Immature natural killer cell (primary cell): Measurements from ENCODE around the gene ITPR1. TPM values are rescaled to one million over a fixed set of nuclear protein-coding genes. Genes with fewer than 3 reads are reported as not detected.

Source experiments
- DNase-seq, 3 donors: peaks; one replicate each; pipeline ENCODE4 v3.0.0; 2022; ENCODE audit warnings: mixed read lengths in 1 of 3
- H3K27ac Mint-ChIP-seq, 6 donors: one replicate each; pipeline ENCODE4 v1.8.0; 2020; ENCODE audit warnings: mixed read lengths in 6 of 6, mild to moderate bottlenecking in 5 of 6, inconsistent platforms in 4 of 6, moderate library complexity in 3 of 6
- H3K27me3 Mint-ChIP-seq, 3 donors: one replicate each; pipeline ENCODE4 v1.8.0; 2020 to 2021; ENCODE audit warnings: low read depth in 3 of 3, mild to moderate bottlenecking in 3 of 3, mixed read lengths in 3 of 3, moderate library complexity in 3 of 3, inconsistent platforms in 1 of 3
- H3K36me3 Mint-ChIP-seq, 3 donors: one replicate each; pipeline ENCODE4 v1.8.0; 2020; ENCODE audit warnings: mixed read lengths in 3 of 3, inconsistent platforms in 2 of 3, mild to moderate bottlenecking in 2 of 3
- H3K4me1 Mint-ChIP-seq, 2 donors: one replicate each; pipeline ENCODE4 v1.8.0; 2020; ENCODE audit warnings: inconsistent platforms in 2 of 2, mild to moderate bottlenecking in 2 of 2, mixed read lengths in 2 of 2, moderate library complexity in 1 of 2
- H3K4me3 Mint-ChIP-seq, 5 donors: one replicate each; pipeline ENCODE4 v1.8.0; 2020; ENCODE audit warnings: mild to moderate bottlenecking in 5 of 5, mixed read lengths in 5 of 5, inconsistent platforms in 3 of 5, moderate library complexity in 3 of 5
- H3K9me3 Mint-ChIP-seq, 6 donors: one replicate each; pipeline ENCODE4 v1.8.0; 2020; ENCODE audit warnings: mild to moderate bottlenecking in 6 of 6, mixed read lengths in 6 of 6, inconsistent platforms in 4 of 6, moderate library complexity in 3 of 6
- polyA plus RNA-seq, 3 donors: library from polyadenylated mRNA; unstranded; fragments of 300-500 nt; fragmentation: Illumina TruSeq; gene quantifications; one replicate each; pipeline ENCODE4 v1.2.3, GENCODE V29; 2021

The ITPR1 gene
- polyA plus RNA-seq, 3 donors from 2014 or later = 3.0 to 14.7 (median 7.6) TPM

DNA sequence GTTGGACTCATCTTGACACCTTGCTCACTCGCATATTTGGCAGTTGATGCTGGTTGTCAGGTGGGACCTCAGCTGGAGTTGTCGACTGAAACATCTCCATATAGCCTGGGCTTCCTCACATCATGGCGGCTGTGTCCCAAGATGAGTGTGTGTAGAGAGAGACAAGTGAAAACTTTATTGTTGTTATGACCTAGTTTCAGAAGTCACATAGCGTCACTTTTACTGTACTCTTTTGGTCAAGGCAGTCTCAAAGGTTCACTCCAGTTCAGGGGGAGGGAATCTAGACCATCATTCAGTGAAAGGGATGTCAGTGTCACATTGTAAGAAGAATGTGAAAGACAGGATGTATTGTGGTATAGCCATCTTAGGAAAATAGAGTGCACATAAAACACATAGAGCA is 214.2 kb downstream of the ITPR1 start:
- H3K9me3 Mint-ChIP-seq = no peaks in the 10 kb centered on the region
- DNase-seq = no peak
- H3K4me3 Mint-ChIP-seq = no peak overlapping the region
- peaks cover 5 to 26% of the 10 kb centered on the region in 2 donors for H3K4me1 Mint-ChIP-seq
- peaks cover 0 to 2% (median 0%) of the 10 kb centered on the region in 3 donors for H3K27me3 Mint-ChIP-seq
- H3K27ac Mint-ChIP-seq = no peak overlapping the region
- peaks cover 29 to 56% (median 48%) of the 10 kb centered on the region in 3 donors for H3K36me3 Mint-ChIP-seq

DNA sequence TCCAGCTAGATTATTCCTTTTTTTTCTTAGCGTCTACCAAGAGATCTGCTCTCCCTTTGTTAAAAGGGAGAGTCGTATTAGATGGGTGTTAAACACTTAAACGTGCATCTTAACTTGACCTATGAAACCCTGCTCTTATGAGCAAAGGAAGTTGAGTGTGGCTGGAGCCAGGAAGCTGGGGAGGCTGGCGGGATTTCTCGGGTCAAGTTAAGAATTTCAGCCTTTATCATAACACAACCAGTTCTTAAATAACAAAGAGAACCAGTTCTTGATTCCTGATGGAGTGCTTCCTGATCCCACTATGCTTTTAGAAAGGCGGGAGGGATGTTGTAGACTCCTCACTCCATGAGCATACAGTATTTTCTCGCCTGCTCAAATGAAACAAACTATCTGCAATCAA is 215.1 kb downstream of the ITPR1 start:
- no peak overlapping the region for H3K27ac Mint-ChIP-seq

DNA sequence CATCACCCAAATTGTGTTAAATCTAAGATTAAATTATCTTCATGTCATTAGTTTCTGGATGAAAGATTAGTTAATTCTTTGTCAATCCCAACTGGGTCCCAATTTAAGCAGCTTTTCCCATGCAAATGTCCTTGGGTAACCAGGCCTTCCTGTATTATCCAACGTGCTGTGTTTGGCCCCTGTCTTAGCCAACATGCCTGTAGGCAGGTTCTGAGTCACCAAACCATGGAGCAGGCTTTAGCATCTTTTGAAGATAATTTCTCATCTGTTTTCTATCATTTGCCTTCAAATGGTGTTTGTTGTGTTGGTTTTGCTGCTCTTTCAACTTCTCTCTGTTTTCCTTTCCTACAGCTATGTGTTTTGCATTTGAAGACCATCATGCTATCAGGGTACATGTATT is 216.2 kb downstream of the ITPR1 start:
- H3K9me3 Mint-ChIP-seq = no peaks in the 10 kb centered on the region
- no peak overlapping the region for H3K4me3 Mint-ChIP-seq
- H3K36me3 Mint-ChIP-seq = peaks cover 30 to 54% (median 49%) of the 10 kb centered on the region in 3 donors
- H3K27ac Mint-ChIP-seq = peak overlapping the region in 1 of 6 donors; percentile 6
- DNase-seq = no peak
- H3K27me3 Mint-ChIP-seq = peaks cover 0 to 2% (median 0%) of the 10 kb centered on the region in 3 donors
- H3K4me1 Mint-ChIP-seq = peaks cover 4 to 23% of the 10 kb centered on the region in 2 donors

More for the DNA sequence above, 215.1 kb downstream of the ITPR1 start:
- Mint-ChIP-seq H3K36me3 (peaks cover 30 to 52% (median 52%) of the 10 kb centered on the region in 3 donors), H3K9me3 (no peaks in the 10 kb centered on the region), H3K27me3 (peaks cover 0 to 2% (median 0%) of the 10 kb centered on the region in 3 donors), H3K4me1 (peaks cover 5 to 26% of the 10 kb centered on the region in 2 donors), H3K4me3 (no peak overlapping the region)
- DNase-seq = no peak

DNA sequence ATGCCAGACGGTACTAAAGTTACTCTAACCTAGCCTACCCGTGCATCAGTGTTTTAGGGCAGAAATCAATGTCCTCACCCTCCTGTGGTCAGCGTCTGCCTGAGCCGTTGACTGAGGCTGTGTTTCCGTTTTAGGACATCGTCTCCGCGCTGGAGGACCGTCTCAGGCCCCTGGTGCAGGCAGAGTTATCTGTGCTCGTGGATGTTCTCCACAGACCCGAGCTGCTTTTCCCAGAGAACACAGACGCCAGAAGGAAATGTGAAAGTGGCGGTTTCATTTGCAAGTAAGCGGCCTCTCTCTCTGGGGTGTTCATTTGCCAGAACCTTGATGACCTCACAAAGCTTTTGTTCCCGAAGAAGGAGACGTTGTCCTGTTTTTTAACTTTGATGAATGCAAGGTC is 217.0 kb downstream of the ITPR1 start:
- H3K4me1 Mint-ChIP-seq = peaks cover 0 to 15% of the 10 kb centered on the region in 2 donors

DNA sequence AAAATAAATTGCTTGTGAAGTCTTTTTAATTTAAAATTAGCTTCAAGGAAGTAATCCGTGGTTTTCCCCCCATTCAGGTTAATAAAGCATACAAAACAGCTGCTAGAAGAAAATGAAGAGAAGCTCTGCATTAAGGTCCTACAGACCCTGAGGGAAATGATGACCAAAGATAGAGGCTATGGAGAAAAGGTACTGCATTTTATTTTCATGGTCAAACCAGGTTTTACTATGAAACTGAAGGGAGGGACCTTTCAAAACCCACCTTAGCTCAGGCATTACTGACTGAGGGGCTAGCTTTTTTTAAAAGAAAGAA is 218.5 kb downstream of the ITPR1 start:
- H3K27me3 Mint-ChIP-seq = peaks cover 0 to 2% (median 0%) of the 10 kb centered on the region in 3 donors
- H3K9me3 Mint-ChIP-seq = no peaks in the 10 kb centered on the region
- peaks cover 28 to 47% (median 36%) of the 10 kb centered on the region in 3 donors for H3K36me3 Mint-ChIP-seq
- H3K27ac Mint-ChIP-seq = peak overlapping the region in 2 of 6 donors; percentile 3 to 63
- no peak overlapping the region for H3K4me3 Mint-ChIP-seq
- peaks cover 0 to 12% of the 10 kb centered on the region in 2 donors for H3K4me1 Mint-ChIP-seq
- DNase-seq = no peak

More for the DNA sequence above, 217.0 kb downstream of the ITPR1 start:
- Mint-ChIP-seq H3K27me3 (peaks cover 0 to 2% (median 0%) of the 10 kb centered on the region in 3 donors), H3K4me3 (no peak overlapping the region), H3K9me3 (no peaks in the 10 kb centered on the region), H3K36me3 (peaks cover 31 to 59% (median 48%) of the 10 kb centered on the region in 3 donors), H3K27ac (peak overlapping the region in 1 of 6 donors; percentile 21)
- no peak for DNase-seq

DNA sequence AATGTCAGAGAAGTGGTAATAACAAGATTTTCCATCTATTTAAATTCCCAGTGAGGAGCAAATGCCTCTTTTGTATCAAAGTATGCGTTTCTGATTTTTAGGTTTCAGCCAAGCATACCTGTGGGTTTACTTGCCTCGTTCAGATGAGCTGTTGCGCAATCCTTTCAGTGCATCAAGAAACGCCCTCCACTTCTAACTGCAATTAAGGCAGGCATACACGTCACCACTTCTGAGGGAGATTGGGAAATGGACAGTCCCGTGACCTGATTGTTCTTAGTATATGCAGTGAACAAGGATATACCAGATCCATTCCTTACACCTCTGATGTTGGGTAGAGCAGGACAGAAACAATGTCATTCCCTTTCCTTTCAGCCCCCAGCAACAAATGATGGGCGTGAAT is 219.0 kb downstream of the ITPR1 start:
- Mint-ChIP-seq H3K27me3 (peaks cover 0 to 1% (median 0%) of the 10 kb centered on the region in 3 donors), H3K4me1 (peaks cover 0 to 12% of the 10 kb centered on the region in 2 donors), H3K36me3 (peaks cover 30 to 44% (median 32%) of the 10 kb centered on the region in 3 donors), H3K9me3 (no peaks in the 10 kb centered on the region), H3K27ac (no peak overlapping the region), H3K4me3 (no peak overlapping the region)
- no peak for DNase-seq

DNA sequence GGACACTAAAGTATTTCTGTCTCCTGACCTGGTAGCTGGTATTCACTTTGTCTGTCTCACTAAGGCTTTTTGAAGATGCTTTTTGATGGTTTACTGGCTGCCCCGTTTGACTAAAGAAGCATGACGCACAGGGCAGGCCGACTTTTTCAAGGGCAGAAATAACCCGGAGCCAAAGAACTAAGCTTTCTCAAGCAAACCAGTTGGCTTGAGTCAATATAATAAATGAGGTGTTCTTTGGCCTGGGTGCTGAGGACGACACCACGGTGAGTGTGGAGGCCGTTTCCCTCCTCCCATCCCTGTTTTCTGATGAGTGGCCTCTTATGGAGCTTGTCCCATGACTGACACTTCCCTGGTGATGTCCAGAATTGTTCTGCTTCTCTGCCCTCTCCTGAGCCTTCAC is 220.9 kb downstream of the ITPR1 start:
- DNase-seq = no peak
- peak overlapping the region in 1 of 6 donors; percentile 40 for H3K27ac Mint-ChIP-seq
- no peaks in the 10 kb centered on the region for H3K27me3 Mint-ChIP-seq
- H3K36me3 Mint-ChIP-seq = peaks cover 19 to 47% (median 34%) of the 10 kb centered on the region in 3 donors
- peaks cover 0 to 6% of the 10 kb centered on the region in 2 donors for H3K4me1 Mint-ChIP-seq
- no peaks in the 10 kb centered on the region for H3K9me3 Mint-ChIP-seq
- H3K4me3 Mint-ChIP-seq = no peak overlapping the region

DNA sequence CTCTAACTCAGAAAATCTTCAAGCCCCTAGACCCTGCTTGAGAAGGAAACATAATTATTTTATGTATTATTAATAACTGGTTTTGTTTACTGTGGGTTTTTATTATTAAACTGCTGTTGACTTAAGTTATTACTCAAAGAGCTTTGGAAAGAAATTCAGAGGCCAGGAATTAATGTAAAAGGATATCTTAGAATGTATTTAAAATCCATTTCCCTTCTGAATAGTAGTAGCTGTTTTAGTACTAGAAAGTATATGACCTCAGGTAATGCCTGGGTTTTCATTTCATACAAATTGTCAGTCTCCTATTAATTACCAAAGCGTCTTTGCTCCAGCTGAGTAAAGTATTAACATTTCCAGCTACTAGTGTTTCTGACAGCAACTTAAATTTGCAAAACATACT is 223.1 kb downstream of the ITPR1 start:
- Mint-ChIP-seq H3K36me3 (peaks cover 17 to 37% (median 33%) of the 10 kb centered on the region in 3 donors), H3K4me1 (peaks cover 6 to 7% of the 10 kb centered on the region in 2 donors), H3K4me3 (no peak overlapping the region)

DNA sequence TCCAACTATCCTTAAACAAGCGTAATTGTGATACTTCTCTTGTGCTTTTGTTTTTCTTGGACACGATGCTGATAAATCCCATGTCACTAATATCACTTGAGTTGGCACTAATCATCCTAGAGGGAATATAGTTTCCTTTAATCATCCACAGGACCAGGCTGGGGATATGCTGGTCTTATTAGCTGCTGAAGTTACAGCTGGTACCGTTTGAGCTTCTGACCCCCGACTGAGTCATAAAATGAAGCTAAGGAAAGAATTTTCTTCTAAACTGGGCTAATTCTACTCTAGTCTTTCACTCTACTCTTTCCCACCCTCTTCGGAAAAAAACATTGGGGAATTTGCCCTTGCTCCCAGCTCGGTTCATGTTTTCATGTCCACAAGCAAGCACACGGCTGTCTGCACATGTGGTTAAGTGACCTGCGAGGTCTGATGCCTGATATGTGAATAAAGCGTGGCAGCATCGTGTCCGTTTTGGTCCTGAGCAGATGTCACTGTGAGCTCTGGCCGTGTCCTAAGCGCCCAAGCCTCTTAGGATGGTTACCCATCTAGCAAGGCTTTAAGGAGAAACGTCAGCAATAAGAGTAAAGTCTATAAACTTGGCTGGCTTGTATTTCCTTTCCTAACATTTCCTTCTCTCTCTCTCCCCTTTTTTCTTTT is 223.7 kb downstream of the ITPR1 start:
- DNase-seq = no peak
- H3K4me3 Mint-ChIP-seq = no peak overlapping the region
- no peak overlapping the region for H3K27ac Mint-ChIP-seq
- peaks cover 8 to 13% of the 10 kb centered on the region in 2 donors for H3K4me1 Mint-ChIP-seq
- peaks cover 14 to 34% (median 30%) of the 10 kb centered on the region in 3 donors for H3K36me3 Mint-ChIP-seq
- peaks cover 0 to 3% (median 0%) of the 10 kb centered on the region in 3 donors for H3K27me3 Mint-ChIP-seq
- H3K9me3 Mint-ChIP-seq = no peaks in the 10 kb centered on the region

More for the DNA sequence above, 223.1 kb downstream of the ITPR1 start:
- Mint-ChIP-seq H3K27me3 (peaks cover 0 to 2% (median 0%) of the 10 kb centered on the region in 3 donors), H3K9me3 (no peaks in the 10 kb centered on the region), H3K27ac (no peak overlapping the region)
- DNase-seq = no peak

DNA sequence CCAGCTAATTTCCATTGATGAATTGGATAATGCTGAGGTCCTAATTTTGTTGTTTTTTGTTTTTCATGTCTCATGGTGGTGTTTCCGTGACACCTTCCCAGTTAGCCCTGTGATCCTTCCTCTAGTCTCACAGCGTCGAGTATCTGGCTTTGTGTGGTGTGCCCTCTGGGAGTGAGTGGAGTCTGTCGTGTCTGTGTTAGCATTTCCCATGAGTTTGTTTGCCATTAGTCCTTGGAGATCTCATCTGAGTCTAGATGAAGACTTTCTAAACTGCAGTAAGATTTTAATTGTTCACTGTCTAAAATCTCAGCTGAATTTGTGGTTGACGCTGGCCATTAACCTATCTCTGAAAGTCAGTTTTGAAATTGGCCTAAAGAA is 224.2 kb downstream of the ITPR1 start:
- DNase-seq = no peak
- no peak overlapping the region for H3K27ac Mint-ChIP-seq
- peaks cover 0 to 3% (median 0%) of the 10 kb centered on the region in 3 donors for H3K27me3 Mint-ChIP-seq
- H3K9me3 Mint-ChIP-seq = no peaks in the 10 kb centered on the region
- no peak overlapping the region for H3K4me3 Mint-ChIP-seq
- peaks cover 14 to 31% (median 27%) of the 10 kb centered on the region in 3 donors for H3K36me3 Mint-ChIP-seq
- peaks cover 13 to 17% of the 10 kb centered on the region in 2 donors for H3K4me1 Mint-ChIP-seq

DNA sequence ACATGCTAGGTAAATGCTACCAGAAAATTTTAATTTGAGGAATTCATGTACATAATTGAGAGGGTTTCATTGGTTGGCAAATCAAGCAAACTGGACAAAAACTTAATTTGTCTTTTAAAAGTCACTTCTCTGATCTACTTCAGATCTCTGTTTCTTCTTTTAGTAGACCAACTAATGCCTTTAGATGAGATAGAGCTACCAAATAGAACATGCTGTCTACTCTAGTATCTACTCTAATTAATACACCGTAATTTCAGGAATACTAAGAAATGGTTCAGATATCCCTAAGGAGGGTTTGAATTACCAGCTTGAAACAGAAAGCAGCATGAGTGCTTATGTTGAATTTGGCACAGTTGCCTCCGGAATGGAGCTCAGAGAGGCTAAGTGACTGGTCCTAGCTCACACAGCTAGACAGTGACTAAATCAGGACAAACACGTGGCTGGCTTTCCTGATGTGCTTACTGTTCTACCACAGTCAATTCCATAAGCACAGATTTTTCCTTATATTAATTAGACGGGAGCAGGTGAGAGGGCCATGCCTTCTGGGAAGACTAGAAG is 225.1 kb downstream of the ITPR1 start:
- Mint-ChIP-seq H3K36me3 (peaks cover 9 to 26% (median 22%) of the 10 kb centered on the region in 3 donors), H3K9me3 (no peaks in the 10 kb centered on the region), H3K4me3 (no peak overlapping the region), H3K27me3 (peaks cover 0 to 3% (median 0%) of the 10 kb centered on the region in 3 donors), H3K4me1 (peaks cover 17 to 23% of the 10 kb centered on the region in 2 donors), H3K27ac (no peak overlapping the region)
- DNase-seq = no peak

DNA sequence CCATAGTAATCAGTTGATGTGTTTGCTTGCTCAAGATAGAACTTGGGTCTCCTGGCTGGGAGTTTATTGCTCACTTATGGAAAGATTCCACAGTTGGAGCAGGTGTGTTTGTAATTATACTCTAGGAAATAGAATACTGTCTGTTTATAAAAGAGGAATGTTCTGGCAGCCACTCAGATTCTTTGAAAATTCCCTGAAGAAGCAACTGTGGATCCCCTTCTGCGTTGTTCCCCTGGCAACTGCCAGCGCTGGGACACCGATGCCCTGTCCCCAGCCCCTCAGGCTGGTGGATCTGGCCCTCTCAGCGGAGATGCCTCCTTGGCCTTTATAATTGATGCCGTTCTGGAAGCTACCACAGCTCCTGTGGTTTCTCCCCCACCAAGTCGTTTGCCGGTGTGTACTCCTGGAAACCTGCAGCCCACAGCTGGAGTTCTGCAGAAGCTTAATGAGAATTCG is 225.9 kb downstream of the ITPR1 start:
- no peak for DNase-seq
- H3K27me3 Mint-ChIP-seq = peaks cover 0 to 3% (median 0%) of the 10 kb centered on the region in 3 donors
- peak overlapping the region in 1 of 6 donors; percentile 34 for H3K27ac Mint-ChIP-seq
- H3K9me3 Mint-ChIP-seq = no peaks in the 10 kb centered on the region
- peaks cover 4 to 26% (median 14%) of the 10 kb centered on the region in 3 donors for H3K36me3 Mint-ChIP-seq
- no peak overlapping the region for H3K4me3 Mint-ChIP-seq
- peaks cover 24 to 25% of the 10 kb centered on the region in 2 donors for H3K4me1 Mint-ChIP-seq

DNA sequence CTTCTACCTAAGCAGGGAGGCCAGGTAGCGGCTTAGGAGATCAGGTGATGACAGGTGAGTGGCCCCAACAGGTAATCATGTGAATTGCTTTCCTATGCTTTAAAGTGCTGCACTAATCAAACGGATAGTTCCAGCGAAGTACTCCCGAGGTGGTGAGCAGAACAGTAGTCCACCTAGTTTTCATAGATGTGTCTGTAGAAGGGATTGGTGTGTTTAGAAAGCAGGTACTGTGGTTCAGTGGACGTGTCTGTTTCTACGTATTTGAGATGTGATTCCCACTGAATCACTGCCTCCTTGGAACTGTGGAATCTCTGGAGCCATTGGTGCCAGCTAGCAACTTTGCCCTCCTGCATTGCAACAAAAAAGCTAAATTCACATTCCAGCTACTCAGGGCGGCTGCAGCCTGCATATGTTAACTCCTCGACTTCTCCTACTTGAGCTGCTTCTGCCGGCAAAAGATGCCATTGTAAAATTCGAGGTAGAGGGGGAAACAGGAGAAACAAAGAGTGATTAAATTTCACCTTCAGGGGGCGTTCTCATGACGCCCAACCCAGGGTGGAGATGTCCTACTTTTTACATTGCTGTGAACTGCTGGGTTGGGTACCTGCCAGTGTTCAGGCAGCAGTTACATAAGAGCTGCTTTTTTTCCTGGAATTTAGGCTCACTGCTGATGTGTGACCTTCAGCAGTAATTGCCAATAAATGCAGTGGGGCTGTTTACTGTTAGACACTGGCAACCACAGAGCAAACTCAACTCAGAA is 227.3 kb downstream of the ITPR1 start:
- H3K9me3 Mint-ChIP-seq = no peaks in the 10 kb centered on the region
- peaks cover 30 to 34% of the 10 kb centered on the region in 2 donors for H3K4me1 Mint-ChIP-seq
- H3K36me3 Mint-ChIP-seq = peaks cover 11 to 21% (median 12%) of the 10 kb centered on the region in 3 donors
- peak overlapping the region; percentile 10 to 81 (median 54) for H3K27ac Mint-ChIP-seq
- H3K4me3 Mint-ChIP-seq = no peak overlapping the region
- DNase-seq = peak in 2 of 3 donors; percentile 28 to 41
- peaks cover 0 to 3% (median 0%) of the 10 kb centered on the region in 3 donors for H3K27me3 Mint-ChIP-seq
